H1 (cell line): ENCODE data around the gene JMJD1C.

Experiments used
- ATF2 ChIP-seq: IDR thresholded peaks from 2 replicates; pipeline ENCODE4 v1.6.1; 2012; ENCODE audit warnings: low read length, inconsistent platforms
- ATF3 ChIP-seq: IDR thresholded peaks from 2 replicates; pipeline ENCODE4 v1.6.1; 2011; ENCODE audit warnings: low read depth, mild to moderate bottlenecking, low read length; ENCODE audit not compliant: insufficient read depth
- BRCA1 ChIP-seq: IDR thresholded peaks from 2 replicates; pipeline ENCODE4 v1.6.1; 2012; ENCODE audit warnings: low read depth, low read length, improper control_type of control experiment
- CTBP2 ChIP-seq: IDR thresholded peaks from 2 replicates; pipeline ENCODE4 v1.7.0; 2011; ENCODE audit warnings: borderline replicate concordance, mild to moderate bottlenecking, moderate library complexity, mixed read lengths, low read length; ENCODE audit not compliant: insufficient read depth, insufficient read length
- CTCF ChIP-seq, 3 experiments: IDR thresholded peaks; 1 replicate in 2 of 3; 2 replicates in 1 of 3; pipeline versions ENCODE4 v1.5.1 to v1.6.1; 2011; ENCODE audit warnings: low read length in 3 of 3, mild to moderate bottlenecking in 3 of 3, inconsistent platforms in 2 of 3, low read depth in 1 of 3, moderate library complexity in 1 of 3; ENCODE audit not compliant: insufficient read depth in 1 of 3; ENCODE audit errors: control extremely low read depth in 1 of 3
- EP300 ChIP-seq, 2 experiments: IDR thresholded peaks; 1 replicate in 1 of 2; 2 replicates in 1 of 2; pipeline ENCODE4 v1.6.1; 2011 to 2012; ENCODE audit warnings: low read depth in 2 of 2, low read length in 2 of 2, mild to moderate bottlenecking in 2 of 2, borderline replicate concordance in 1 of 2, inconsistent platforms in 1 of 2, moderate library complexity in 1 of 2
- FOSL1 ChIP-seq: IDR thresholded peaks from 2 replicates; pipeline ENCODE4 v1.6.1; 2011; ENCODE audit warnings: mild to moderate bottlenecking, low read depth, low read length, moderate library complexity; ENCODE audit not compliant: insufficient read depth
- HDAC2 ChIP-seq, 2 experiments: fragments of 300-600 bp in 1 of 2; sonication (generic) in 1 of 2; IDR thresholded peaks; 2 replicates each; pipeline ENCODE4 v1.6.1; 2011 to 2012; ENCODE audit warnings: low read depth in 2 of 2, low read length in 2 of 2, mild to moderate bottlenecking in 2 of 2, moderate library complexity in 2 of 2, borderline replicate concordance in 1 of 2, inconsistent platforms in 1 of 2
- RFX5 ChIP-seq: IDR thresholded peaks from 2 replicates; pipeline ENCODE4 v1.6.1; 2011; ENCODE audit warnings: low read depth, low read length, improper control_type of control experiment, borderline replicate concordance
- RNF2 ChIP-seq: fragments of 200-900, 300-1000 bp; sonication (generic); IDR thresholded peaks from 2 replicates; pipeline ENCODE4 v1.7.1; 2016; ENCODE audit warnings: borderline replicate concordance, low read depth, mild to moderate bottlenecking, antibody characterized with exemption, low read length; ENCODE audit not compliant: poor library complexity, severe bottlenecking; ENCODE audit errors: missing control alignments
- SP2 ChIP-seq: IDR thresholded peaks from 2 replicates; pipeline ENCODE4 v1.6.1; 2012; ENCODE audit warnings: mild to moderate bottlenecking, low read length, inconsistent platforms
- TAF1 ChIP-seq: IDR thresholded peaks from 2 replicates; pipeline ENCODE4 v1.6.1; 2011; ENCODE audit warnings: mild to moderate bottlenecking, low read depth, low read length
- YY1 ChIP-seq: IDR thresholded peaks from 2 replicates; pipeline ENCODE4 v1.6.1; 2011; ENCODE audit warnings: low read depth, mild to moderate bottlenecking, low read length

- TF ChIP-seq ATF2 (no peak), CTCF (IDR thresholded peaks at IDR 0.05; ENCODE audit: control extremely low read depth in 1 of 3, insufficient read depth in 1 of 3, low read depth in 1 of 3, low read length in 3 of 3) (no peak), YY1 (no peak), TAF1 (no peak), SP2 (no peak), EP300 (IDR thresholded peaks at IDR 0.05; ENCODE audit: borderline replicate concordance in 1 of 2, low read depth in 2 of 2, low read length in 2 of 2) (no peak), RFX5 (no peak), FOSL1 (no peak), HDAC2 (IDR thresholded peaks at IDR 0.05; ENCODE audit: borderline replicate concordance in 1 of 2, low read depth in 2 of 2, low read length in 2 of 2) (no peak), RNF2 (no peak), ATF3 (no peak), CTBP2 (no peak), BRCA1 (no peak)
These were observed 9.2 kb downstream of the JMJD1C start for GRCh38 chr10:63456437-63457210.
